Astrocyte (in vitro differentiated cells and primary cell): ENCODE measurements around the gene ITGAV. TPM values are rescaled to one million over a fixed set of nuclear protein-coding genes. Genes with fewer than 3 reads are reported as not detected.

ENCODE experiments used
- DNase-seq: peaks from one replicate; pipeline ENCODE4 v3.0.0-alpha.2; 2010; ENCODE audit warnings: low read depth
- FAIRE-seq: peaks from 2 replicates; lab custom pipeline; 2011; peaks lifted over from hg19 to GRCh38; lab: Jason Lieb, UNC
- H2AFZ ChIP-seq: 2 replicates; pipeline ENCODE4 v1.6.0; 2012; ENCODE audit warnings: low read depth, low read length, inconsistent platforms
- H3K27ac ChIP-seq: 2 replicates; pipeline ENCODE4 v1.5.1; 2011; ENCODE audit warnings: low read depth, low read length, inconsistent platforms
- H3K27me3 ChIP-seq: 2 replicates; pipeline ENCODE4 v1.6.0; 2011; ENCODE audit warnings: low read length, inconsistent platforms; ENCODE audit not compliant: insufficient read depth
- H3K36me3 ChIP-seq: 2 replicates; pipeline ENCODE4 v1.5.1; 2011; ENCODE audit warnings: low read length, inconsistent platforms; ENCODE audit not compliant: insufficient read depth
- H3K4me1 ChIP-seq: 2 replicates; pipeline ENCODE4 v1.5.1; 2011; ENCODE audit warnings: low read length, inconsistent platforms; ENCODE audit not compliant: insufficient read depth
- H3K4me2 ChIP-seq: 2 replicates; pipeline ENCODE4 v1.6.0; 2012; ENCODE audit warnings: low read length, inconsistent platforms
- H3K4me3 ChIP-seq: 2 replicates; pipeline ENCODE4 v1.5.1; 2011; ENCODE audit warnings: low read depth, mild to moderate bottlenecking, low read length, inconsistent platforms; ENCODE audit not compliant: insufficient read depth
- H3K79me2 ChIP-seq: 2 replicates; pipeline ENCODE4 v1.6.0; 2012; ENCODE audit warnings: mild to moderate bottlenecking, low read length, inconsistent platforms; ENCODE audit not compliant: insufficient read depth
- H3K9ac ChIP-seq: 2 replicates; pipeline ENCODE4 v1.6.0; 2012; ENCODE audit warnings: mild to moderate bottlenecking, low read length, inconsistent platforms
- H3K9me3 ChIP-seq: 2 replicates; pipeline ENCODE4 v1.5.1; 2012; ENCODE audit warnings: low read depth, mild to moderate bottlenecking, low read length, inconsistent platforms; ENCODE audit not compliant: insufficient read depth
- H4K20me1 ChIP-seq: 2 replicates; pipeline ENCODE4 v1.6.0; 2012; ENCODE audit warnings: low read length, inconsistent platforms; ENCODE audit not compliant: insufficient read depth
- H3K27ac Mint-ChIP-seq: one replicate; pipeline ENCODE4 v1.8.0; 2021; ENCODE audit warnings: mild to moderate bottlenecking, mixed read lengths; ENCODE audit not compliant: unreplicated experiment
- H3K27me3 Mint-ChIP-seq: one replicate; pipeline ENCODE4 v1.8.0; 2021; ENCODE audit warnings: low read depth, mixed read lengths; ENCODE audit not compliant: unreplicated experiment
- H3K36me3 Mint-ChIP-seq: one replicate; pipeline ENCODE4 v1.8.0; 2021; ENCODE audit warnings: low read depth, mixed read lengths; ENCODE audit not compliant: unreplicated experiment
- H3K4me1 Mint-ChIP-seq: one replicate; pipeline ENCODE4 v1.8.0; 2021; ENCODE audit warnings: low read depth, mixed read lengths; ENCODE audit not compliant: unreplicated experiment
- H3K4me3 Mint-ChIP-seq: one replicate; pipeline ENCODE4 v1.8.0; 2021; ENCODE audit warnings: mild to moderate bottlenecking, moderate library complexity, mixed read lengths; ENCODE audit not compliant: unreplicated experiment
- H3K9me3 Mint-ChIP-seq: one replicate; pipeline ENCODE4 v1.8.0; 2021; ENCODE audit warnings: mild to moderate bottlenecking, mixed read lengths; ENCODE audit not compliant: unreplicated experiment
- EZH2 ChIP-seq: IDR thresholded peaks from 2 replicates; pipeline ENCODE4 v1.6.1; 2012; ENCODE audit warnings: mild to moderate bottlenecking, low read length, inconsistent platforms; ENCODE audit not compliant: insufficient read depth
- total RNA-seq: library from RNA; stranded (reverse); gene quantifications from 2 replicates; pipeline ENCODE4 v1.2.1, GENCODE V29; 2021
- TF ChIP-seq, protein P1 (sequence below): IDR thresholded peaks from 2 replicates; pipeline ENCODE4 v1.5.1; 2011; ENCODE audit warnings: low read depth, mild to moderate bottlenecking, inconsistent platforms, low read length, moderate library complexity; ENCODE audit not compliant: insufficient read depth

ITGAV gene
- total RNA-seq, 1 donor from 2014 or later: 661 TPM

DNA sequence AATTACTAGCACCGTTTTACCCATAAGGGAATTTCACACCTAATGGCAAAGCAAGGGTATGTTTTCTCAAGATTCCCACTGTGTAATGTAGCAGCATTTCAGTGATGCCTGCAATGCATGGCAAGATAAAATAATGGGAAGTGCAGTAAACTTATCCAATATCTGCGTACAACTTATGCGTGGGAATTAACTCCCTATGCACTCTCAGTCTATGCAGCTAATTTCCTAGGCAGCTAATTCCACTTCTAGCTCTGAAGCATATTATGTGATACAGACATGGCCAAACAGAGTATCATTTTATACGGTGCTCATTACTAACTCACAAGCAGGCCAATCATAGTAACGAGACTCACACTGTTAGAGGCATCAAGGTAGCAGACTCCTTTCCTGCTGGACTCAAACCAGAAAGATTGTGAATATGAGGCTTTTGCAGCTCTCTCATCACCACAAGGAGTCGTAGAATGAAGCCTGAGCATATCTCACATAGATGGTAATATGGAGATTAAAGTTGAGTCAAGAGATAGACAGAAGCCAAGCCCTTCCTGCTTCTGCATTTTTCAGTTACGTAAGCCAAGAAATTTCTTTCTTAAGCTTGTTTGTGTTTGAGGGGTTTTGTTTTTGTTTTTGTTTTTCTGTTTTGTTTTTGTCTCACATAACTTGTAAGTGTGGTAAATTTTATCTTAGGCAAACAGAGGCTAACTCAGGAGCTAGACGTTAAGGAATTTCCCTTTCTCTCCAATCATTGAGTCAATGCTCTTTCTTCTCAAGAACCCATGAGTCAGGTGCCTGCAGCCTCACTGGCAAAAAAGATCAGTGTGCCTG is 34.8 kb upstream of the ITGAV start:
- Histone ChIP-seq H3K4me3 (no peak overlapping the region), H3K9me3 (no peaks in the 10 kb centered on the region), H3K4me1 (peaks cover 10% of the 10 kb centered on the region), H3K36me3 (no peaks in the 10 kb centered on the region), H2AFZ (no peak overlapping the region), H3K9ac (no peak overlapping the region), H3K4me2 (peak overlapping the region; percentile 17), H4K20me1 (no peaks in the 10 kb centered on the region), H3K79me2 (no peaks in the 10 kb centered on the region), H3K27me3 (no peaks in the 10 kb centered on the region), H3K27ac (peak overlapping the region; percentile 12)
- Mint-ChIP-seq H3K4me3 (no peak overlapping the region), H3K4me1 (peaks cover 39% of the 10 kb centered on the region), H3K36me3 (no peaks in the 10 kb centered on the region), H3K27ac (peak overlapping the region; percentile 56), H3K27me3 (no peaks in the 10 kb centered on the region), H3K9me3 (no peaks in the 10 kb centered on the region)
- FAIRE-seq: peak; percentile 55
- DNase-seq: peak; percentile 65
- TF ChIP-seq, protein P1, sequence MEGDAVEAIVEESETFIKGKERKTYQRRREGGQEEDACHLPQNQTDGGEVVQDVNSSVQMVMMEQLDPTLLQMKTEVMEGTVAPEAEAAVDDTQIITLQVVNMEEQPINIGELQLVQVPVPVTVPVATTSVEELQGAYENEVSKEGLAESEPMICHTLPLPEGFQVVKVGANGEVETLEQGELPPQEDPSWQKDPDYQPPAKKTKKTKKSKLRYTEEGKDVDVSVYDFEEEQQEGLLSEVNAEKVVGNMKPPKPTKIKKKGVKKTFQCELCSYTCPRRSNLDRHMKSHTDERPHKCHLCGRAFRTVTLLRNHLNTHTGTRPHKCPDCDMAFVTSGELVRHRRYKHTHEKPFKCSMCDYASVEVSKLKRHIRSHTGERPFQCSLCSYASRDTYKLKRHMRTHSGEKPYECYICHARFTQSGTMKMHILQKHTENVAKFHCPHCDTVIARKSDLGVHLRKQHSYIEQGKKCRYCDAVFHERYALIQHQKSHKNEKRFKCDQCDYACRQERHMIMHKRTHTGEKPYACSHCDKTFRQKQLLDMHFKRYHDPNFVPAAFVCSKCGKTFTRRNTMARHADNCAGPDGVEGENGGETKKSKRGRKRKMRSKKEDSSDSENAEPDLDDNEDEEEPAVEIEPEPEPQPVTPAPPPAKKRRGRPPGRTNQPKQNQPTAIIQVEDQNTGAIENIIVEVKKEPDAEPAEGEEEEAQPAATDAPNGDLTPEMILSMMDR: no peak
- TF ChIP-seq EZH2: no peak

DNA sequence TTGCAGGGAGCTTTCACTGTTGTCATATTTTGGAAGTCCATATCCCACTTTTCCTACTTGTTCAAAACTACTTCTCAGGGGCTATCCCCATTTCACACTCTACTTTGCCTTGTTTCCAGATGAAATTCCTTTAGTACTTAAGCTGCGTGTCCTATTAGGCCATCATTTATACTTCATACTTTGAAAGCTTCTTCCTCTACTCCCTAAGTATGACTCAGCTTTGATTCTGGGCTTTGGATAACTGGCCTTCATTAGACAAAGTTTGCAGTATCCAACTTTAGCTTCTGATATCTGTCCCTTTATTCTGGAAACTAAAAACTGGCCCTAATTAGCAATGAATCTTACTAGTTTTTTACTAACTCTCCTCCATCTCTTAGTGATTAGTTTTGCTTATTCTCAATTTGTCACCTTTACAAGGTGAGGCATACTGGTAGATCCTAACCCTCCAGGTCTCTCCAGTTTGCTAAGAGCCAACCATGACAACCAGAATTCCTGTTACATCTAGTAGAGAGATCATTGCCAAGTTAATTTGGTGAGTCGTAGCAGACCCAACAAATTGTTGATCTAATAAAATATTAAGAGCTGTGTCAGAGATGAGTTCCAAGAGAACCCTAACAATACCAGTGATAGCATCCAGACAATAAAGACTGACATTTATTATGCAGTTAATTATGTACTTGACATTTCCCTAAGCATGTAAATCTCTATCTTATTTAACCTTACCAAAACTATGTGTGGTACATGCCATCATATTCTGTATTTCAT is 31.2 kb upstream of the ITGAV start:
- H3K27me3 Mint-ChIP-seq: no peaks in the 10 kb centered on the region
- no peaks in the 10 kb centered on the region for H3K79me2 ChIP-seq
- H3K4me3 Mint-ChIP-seq: no peak overlapping the region
- H3K9me3 ChIP-seq: no peaks in the 10 kb centered on the region
- peaks cover 10% of the 10 kb centered on the region for H3K9me3 Mint-ChIP-seq
- DNase-seq: peak; percentile 32
- peaks cover 42% of the 10 kb centered on the region for H3K4me1 Mint-ChIP-seq
- no peak overlapping the region for H3K4me3 ChIP-seq
- TF ChIP-seq, protein P1: no peak
- no peak for TF ChIP-seq EZH2
- no peaks in the 10 kb centered on the region for H3K36me3 ChIP-seq
- no peaks in the 10 kb centered on the region for H4K20me1 ChIP-seq
- no peak for FAIRE-seq
- H2AFZ ChIP-seq: no peak overlapping the region
- no peaks in the 10 kb centered on the region for H3K36me3 Mint-ChIP-seq
- no peak overlapping the region for H3K4me2 ChIP-seq
- no peak overlapping the region for H3K27ac Mint-ChIP-seq
- H3K4me1 ChIP-seq: peaks cover 10% of the 10 kb centered on the region
- no peak overlapping the region for H3K9ac ChIP-seq
- H3K27me3 ChIP-seq: no peaks in the 10 kb centered on the region
- no peak overlapping the region for H3K27ac ChIP-seq
